GM21723 (cell line): ENCODE data around the gene TCF15.
A peak's percentile ranks its signal among the peaks of the same experiment; 100 is the strongest.

Source experiments
- ATAC-seq: cut with Tn5 transposase; IDR thresholded peaks from one replicate; pipeline ENCODE4 v1.9.1; 2021; ENCODE audit warnings: mild to moderate bottlenecking, moderate library complexity; ENCODE audit not compliant: unreplicated experiment

TCF15 gene

GRCh38 chr20:615514-615913 lies 5.4 kb upstream of the TCF15 start:
- ATAC-seq = no peak

GRCh38 chr20:611843-612185 lies 1.7 kb upstream of the TCF15 start:
- no peak for ATAC-seq

DNA sequence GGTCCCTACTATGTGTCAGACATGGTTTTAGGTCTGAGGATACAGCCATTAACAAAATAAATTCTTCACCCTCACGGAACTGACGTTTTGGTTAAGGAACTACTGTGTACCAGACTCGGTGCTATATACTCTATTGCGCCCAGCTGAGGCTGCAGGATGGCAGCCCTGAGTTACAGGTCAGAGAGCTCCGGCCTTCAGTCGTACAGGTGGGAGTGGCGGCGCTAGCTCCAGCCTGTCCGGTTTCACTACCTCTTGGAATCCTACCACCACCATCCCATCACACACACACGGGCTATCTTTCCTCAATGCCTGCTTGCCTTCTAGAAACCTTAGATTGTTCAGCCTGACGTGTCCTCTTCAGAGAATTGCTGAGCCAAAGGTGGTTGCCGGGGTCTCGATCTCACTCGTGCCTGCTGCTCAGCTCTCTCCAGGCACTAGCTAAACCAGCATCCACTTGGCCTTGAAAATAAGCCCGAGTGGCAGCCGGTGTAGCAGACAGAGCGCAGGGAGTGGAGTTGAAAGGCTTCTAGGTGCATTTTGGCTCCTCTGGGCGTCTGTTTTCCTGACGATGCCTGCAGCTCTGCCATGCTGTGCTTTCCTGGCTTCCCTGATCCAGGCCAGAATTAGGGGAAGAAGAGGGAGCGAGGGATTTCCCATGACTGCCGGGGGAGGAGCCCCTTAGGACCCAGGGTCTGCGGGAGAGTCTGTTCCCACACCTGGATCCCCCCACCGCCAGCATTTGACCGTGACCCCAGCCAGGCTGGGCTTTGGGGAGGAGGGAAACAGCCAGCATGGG lies 1.1 kb upstream of the TCF15 start:
- ATAC-seq = no peak

GRCh38 chr20:609371-609964 lies 641 bp downstream of the TCF15 start:
- ATAC-seq = no peak

- ATAC-seq = no peak
These were observed 1.1 kb downstream of the TCF15 start for GRCh38 chr20:608970-609369.

DNA sequence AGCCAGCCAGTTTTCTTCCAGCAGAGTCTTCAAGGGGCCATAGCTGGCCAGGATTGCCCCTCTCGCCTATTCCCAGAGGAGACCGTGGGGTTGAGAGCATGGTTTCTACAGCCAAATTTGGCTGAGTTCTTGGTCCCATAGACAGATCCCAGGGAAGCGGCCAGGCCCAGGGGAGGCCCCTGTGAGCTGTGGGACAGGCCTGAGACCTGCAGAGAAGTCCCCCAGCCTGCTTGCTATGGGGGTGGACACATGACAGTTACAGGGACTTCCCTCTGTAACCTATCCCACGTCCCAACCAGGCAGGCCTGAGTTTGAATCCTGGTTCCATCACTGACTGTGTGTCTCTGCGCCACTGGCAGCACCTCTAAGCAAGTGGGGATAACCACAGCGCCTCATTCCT lies 2.6 kb downstream of the TCF15 start:
- no peak for ATAC-seq

- no peak for ATAC-seq
These were observed 4.9 kb downstream of the TCF15 start for GRCh38 chr20:605237-605636.

DNA sequence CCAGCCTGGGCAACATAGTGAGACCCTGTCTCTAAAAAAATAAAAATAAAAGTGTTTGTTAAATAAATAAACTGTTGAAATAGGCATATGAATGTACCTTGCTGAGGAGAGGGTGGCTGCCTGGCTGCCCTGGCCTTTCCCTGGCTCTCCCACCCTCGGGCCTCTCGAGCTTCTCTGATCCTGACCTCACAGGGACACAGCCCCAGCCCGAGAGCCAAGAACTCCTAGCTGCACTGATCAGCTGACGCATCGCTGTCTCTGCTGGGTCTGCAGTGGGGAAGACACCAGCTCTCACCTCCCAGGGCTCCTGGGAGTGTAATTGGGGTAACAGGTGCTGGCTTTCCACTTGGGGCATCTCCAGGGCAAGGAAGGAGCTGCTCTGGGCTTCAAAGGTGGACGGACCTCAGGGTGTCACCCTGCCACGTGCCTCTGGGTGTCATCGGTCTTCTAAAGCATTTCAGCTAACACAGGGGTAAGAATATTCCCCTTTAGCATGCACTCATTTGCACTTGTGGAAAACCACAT lies 6.9 kb downstream of the TCF15 start:
- ATAC-seq = no peak

- no peak for ATAC-seq
These were observed 7.8 kb downstream of the TCF15 start for GRCh38 chr20:602111-602970.

GRCh38 chr20:600736-601135 lies 9.4 kb downstream of the TCF15 start:
- ATAC-seq = no peak

DNA sequence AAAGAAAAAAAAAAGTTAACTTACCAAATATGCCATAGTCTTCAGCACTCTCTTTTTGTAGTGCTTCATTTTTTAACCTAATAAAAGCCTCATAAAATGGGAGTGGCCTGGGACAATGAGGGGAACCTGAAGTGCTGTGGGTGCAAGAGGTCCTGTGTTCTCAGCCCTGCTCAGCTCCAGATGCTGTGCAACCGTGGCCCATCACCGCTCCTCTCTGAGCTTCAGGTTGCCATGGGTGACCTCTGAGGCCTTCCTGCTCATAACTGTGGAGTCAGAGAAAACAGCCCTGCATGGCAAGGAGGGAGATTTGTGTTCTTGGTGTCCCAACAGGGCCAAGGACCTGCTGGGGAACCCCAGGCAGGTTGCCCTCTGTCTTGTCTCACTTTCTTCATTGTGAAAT lies 10.0 kb downstream of the TCF15 start:
- no peak for ATAC-seq

DNA sequence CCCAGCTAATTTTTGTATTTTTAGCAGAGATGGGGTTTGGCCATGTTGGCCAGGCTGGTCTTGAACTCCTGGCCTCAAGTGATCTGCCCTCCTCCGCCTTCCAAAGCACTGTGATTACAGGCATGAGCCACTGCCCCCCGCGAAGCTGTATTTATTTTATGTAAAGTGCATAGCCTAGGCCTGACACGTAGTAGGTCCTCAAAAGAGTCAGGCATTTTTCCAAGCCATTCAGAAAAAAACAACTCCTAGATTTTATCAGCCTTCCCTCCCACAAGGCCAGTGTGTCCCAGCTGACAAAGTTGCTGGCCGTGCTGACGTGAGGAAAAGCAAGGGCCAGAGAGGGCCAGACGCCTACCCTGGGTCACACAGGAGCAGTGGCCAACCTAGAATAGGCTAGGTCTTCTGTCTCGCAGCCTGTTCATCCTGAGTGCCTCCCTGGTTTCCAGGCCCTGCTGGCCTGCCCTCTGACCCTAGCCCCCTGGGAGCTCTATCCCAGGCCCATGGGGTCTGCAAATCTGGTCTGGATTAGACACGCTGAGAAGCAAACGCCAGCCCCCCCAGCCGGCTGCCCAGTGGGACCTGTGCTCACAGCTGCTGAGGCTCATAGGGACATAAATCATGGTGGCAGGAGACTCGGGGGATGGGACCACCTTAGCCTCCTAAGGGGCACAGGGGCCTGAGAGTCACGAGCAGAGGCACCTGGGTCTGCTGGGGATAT lies 11.8 kb downstream of the TCF15 start:
- ATAC-seq = no peak

- ATAC-seq = no peak
These were observed 12.5 kb downstream of the TCF15 start for GRCh38 chr20:597560-597959.

GRCh38 chr20:595330-596308 lies 14.5 kb downstream of the TCF15 start:
- ATAC-seq = no peak

GRCh38 chr20:592506-592905 lies 17.6 kb downstream of the TCF15 start:
- no peak for ATAC-seq

GRCh38 chr20:591941-592340 lies 18.2 kb downstream of the TCF15 start:
- ATAC-seq = no peak

DNA sequence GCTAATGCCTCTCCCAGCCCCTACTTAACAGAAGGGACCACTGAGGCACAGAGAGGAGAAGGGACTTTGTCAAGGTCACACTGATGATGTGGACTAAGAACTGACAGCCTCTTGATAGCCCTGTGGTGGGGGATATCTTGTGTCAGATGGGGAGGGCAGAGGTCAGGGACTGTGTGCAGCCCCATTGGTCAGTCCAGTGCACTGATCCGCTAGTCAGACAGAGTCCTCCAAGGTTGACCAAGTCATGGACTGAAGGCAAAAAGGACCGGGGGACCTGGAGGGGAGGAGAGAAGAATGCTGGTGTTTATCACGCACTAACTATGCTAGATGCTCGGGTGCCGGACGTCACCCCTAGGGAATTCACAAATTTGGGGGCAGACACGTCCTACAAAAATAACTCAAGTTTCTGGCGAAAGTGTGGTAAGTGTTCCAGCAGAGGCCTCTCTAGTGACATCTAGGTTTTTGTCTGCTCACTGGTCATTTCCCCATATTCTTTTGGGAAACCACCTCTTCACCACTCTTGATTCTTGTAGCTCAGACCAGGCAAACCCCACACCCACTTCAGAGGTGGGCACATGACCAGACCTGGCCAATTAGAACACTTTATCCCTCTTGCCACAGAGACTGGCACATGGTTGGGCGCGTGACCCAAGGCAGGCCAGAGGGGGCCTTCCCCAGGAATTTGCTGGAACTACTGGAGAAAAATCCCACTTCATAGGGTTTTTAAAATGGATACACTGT lies 21.0 kb downstream of the TCF15 start:
- ATAC-seq = peak; percentile 77

DNA sequence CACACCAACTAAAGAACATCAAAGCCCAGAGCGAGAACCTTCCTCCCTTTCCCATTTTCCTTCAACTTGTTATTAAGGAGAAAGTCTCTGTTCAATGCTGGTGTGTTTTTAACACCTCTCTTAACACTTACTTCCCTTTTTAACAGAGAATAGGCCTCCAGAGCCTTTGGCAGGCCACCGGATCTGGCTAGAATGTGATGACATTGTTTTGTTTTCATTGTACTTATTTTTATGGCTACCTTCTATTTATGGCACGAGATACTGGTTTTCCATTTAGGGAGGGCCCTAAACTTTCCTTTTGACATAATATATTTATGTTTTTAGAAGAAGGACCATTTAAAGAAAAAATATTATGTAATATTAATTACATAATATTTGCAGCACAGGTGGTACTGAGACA lies 21.6 kb downstream of the TCF15 start:
- no peak for ATAC-seq

DNA sequence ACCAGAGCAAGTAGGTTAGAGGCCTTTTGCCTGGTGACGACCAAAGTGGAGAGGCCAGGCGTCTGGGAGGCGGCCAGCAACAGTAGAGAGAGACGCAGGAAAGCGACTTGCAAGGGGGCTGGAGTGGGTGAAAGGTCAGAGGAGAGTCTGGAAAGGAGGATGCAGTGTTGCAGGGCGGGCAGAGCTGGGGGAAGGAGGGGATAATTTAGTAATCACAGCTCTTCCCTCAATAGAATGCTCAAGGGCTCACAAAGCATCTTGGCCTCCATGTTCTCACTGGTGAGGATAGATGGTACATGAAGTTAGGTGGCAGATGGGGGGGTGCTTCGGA lies 25.2 kb downstream of the TCF15 start:
- ATAC-seq = no peak
